D721Med (cell line): ENCODE measurements around the gene TTC39A.
"Not testable (repeated sequence)": the region's sequence is repeated elsewhere in the genome, so short reads cannot be mapped to it uniquely, and the experiment has no call there.

Experiments
- DNase-seq: peaks from one replicate; pipeline ENCODE4 v3.0.0; 2011; ENCODE audit warnings: low spot score; ENCODE audit not compliant: insufficient read length
- FAIRE-seq: peaks from 2 replicates; lab custom pipeline; 2011; peaks lifted over from hg19 to GRCh38; lab: Jason Lieb, UNC
- TF ChIP-seq, protein P1 (sequence below): IDR thresholded peaks from 2 replicates; pipeline ENCODE4 v1.5.1; 2012; ENCODE audit warnings: mild to moderate bottlenecking, control low read depth; ENCODE audit not compliant: insufficient read depth; ENCODE audit errors: missing control alignments

Gene TTC39A

DNA sequence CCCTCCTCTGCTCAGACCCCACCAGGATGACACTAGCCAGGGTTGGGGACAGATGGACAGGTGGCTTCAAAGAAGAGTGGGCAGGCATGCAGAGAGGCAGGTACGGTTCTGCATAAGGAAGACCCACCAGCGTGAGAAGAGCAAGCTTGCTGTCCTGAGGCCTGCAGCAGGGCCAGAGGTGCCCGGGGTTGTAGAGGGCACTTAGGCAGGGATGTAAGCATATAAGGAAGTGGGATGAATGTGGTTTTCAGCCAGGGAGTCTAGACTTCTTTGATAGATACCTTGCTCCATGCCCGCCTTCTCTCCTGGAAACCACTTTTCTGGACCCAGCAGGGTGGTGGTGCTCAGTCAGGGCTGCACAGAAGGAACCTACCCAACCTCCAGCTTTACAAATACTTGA lies 1.4 kb downstream of the TTC39A start:
- DNase-seq, result no peak
- TF ChIP-seq, protein P1, sequence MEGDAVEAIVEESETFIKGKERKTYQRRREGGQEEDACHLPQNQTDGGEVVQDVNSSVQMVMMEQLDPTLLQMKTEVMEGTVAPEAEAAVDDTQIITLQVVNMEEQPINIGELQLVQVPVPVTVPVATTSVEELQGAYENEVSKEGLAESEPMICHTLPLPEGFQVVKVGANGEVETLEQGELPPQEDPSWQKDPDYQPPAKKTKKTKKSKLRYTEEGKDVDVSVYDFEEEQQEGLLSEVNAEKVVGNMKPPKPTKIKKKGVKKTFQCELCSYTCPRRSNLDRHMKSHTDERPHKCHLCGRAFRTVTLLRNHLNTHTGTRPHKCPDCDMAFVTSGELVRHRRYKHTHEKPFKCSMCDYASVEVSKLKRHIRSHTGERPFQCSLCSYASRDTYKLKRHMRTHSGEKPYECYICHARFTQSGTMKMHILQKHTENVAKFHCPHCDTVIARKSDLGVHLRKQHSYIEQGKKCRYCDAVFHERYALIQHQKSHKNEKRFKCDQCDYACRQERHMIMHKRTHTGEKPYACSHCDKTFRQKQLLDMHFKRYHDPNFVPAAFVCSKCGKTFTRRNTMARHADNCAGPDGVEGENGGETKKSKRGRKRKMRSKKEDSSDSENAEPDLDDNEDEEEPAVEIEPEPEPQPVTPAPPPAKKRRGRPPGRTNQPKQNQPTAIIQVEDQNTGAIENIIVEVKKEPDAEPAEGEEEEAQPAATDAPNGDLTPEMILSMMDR, result no peak
- no peak for FAIRE-seq

DNA sequence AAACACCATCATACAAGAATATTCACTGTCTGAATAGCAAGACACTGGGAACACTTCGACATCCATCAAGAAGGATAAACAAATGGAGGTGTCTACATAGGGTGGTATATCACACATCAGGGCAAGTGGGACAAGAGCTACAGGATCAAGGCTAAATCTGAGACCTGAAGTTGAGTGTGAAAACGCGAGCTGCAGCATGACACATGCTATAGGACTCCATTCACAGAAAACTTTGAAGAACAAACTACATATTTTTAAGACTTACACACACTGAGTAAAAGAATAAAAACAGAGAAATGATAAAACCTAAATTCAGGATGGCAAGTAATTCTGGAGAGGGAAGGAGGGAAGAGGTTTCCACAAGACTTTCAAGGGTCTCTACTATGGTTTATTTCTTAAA lies 2.1 kb downstream of the TTC39A start:
- FAIRE-seq, result no peak
- DNase-seq, result no peak
- TF ChIP-seq, protein P1, result no peak

DNA sequence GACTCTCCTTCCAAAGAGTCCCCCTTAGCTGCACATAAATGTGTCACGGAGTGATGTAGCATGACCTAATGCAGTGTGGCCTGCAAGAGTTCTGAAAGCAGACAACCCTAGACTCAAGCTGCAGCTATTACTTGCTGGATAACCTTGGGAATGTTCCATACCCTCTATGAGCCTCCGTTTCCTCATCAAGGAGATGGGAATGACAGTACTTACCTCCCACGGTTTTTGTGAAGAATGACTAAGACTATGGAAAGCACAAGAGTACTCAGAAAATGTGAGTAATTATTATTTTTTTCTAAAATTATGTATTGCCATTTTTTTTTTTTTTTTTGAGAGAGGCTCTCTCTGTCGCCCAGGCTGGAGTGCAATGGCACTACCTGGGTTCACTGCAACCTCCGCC lies 3.0 kb downstream of the TTC39A start:
- FAIRE-seq, result no peak
- DNase-seq, result no peak
- TF ChIP-seq, protein P1, result no peak

DNA sequence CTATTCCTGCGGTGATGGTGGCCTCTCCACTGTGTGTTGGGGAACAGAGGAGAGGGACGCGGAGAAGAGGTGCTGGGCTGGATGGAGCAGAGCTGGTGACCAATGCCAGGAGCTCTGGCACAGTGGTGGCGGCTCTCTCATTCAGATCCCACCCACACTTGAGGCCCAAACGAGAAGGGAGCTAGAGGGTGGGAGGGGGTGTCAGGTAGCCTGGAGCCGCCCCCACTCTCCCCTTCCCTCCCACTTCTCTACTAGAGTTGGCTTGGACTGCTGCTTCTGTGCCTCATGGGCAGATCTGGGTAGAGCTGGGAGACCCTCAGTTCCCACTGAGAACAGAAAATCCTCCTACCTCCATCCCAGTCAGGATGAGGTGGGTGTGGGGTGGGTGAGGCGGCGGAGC lies 3.5 kb downstream of the TTC39A start:
- FAIRE-seq (no peak), DNase-seq (no peak)
- TF ChIP-seq, protein P1, result no peak

DNA sequence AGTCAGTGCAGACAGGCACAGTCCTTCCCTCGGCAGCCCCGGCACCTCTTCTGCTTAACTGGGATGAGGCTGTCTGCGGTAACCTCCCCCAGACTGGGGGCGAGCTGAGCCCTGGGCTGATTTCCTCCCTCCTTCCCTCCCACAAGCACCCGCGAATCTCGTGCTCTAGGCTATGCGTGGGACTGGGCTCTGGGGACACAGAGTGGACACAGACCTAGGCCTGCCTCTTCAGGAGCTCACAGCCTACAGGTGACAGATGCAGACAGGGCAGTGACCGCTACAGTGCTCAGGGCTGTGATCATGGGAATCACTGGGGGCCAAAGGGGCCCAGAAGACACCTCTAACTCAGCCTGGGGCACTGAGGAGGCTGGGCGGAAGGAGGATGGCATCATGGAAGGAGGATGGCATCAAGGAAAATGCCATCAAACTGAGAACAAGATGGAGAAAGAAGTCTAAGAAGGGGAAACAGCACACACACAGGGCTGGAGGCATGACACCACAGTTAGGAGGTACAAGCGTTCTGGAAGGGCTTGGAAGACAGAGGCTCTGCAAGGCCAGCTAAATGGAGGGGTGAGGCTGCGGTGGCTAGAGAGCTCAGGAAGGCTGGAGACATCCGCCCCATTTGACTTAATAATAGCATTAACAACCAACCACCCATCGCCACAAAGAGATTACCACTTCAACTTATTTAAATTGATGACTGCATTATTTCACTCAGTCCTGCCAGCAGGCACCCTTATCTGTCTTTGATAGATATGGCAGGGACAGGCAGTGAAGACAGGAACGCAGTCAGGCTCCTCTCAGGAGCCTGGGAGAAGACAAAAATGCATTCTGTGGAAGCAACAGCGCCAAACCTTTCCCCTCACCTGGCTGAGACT lies 4.2 kb downstream of the TTC39A start:
- DNase-seq (no peak), FAIRE-seq (no peak)
- TF ChIP-seq, protein P1, result no peak

DNA sequence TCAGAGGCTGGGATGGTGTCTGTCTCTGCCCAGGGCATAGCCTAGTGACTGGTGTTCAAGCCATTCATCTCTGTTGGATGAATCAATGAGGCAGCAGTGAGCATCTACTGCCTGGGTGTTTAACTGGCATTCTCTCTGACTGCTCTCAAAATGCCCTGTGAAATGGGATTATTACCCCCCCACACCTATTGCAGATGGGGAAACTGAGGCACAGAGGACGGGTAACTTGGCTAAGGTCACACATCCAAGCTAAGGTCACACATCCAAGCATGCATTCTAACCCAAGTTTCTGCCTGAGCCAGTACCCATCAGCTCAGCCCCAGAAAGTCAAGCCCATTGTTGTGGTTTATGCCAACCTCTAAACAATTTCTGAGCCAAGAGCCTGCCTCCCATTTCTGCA lies 5.0 kb downstream of the TTC39A start:
- DNase-seq (no peak), FAIRE-seq (no peak)
- TF ChIP-seq, protein P1, result no peak

DNA sequence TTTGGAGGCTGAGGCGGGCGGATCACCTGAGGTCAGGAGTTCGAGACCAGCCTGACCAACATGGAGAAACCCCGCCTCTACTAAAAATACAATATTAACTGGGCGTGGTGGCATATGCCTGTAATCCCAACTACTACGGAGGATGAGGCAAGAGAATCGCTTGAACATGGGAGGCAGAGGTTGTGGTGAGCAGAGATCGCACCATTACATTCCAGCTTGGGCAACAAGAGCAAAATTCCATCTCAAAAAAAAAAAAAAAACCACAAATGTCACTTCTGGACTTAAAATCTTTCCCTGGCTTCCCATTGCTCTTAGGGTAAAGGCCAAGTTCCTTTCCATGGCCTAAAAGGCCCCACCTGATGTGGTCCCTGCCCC lies 5.4 kb downstream of the TTC39A start:
- not testable (repeated sequence) for DNase-seq, FAIRE-seq
